Ovary (tissue), 3 donors: ENCODE data around the gene TUBB8B.
"Not testable (repeated sequence)": the region's sequence is repeated elsewhere in the genome, so short reads cannot be mapped to it uniquely, and the experiment has no call there.

Source experiments
- CTCF ChIP-seq, 3 donors: fragments of 450-650 bp in 2 of 3; fragments of 200-600 bp in 1 of 3; IDR thresholded peaks; one replicate each; pipeline versions ENCODE4 v1.5.1 to v1.8.0; 2016 to 2022; ENCODE audit warnings: antibody characterized with exemption in 3 of 3, mild to moderate bottlenecking in 1 of 3
- EP300 ChIP-seq: sonication (generic); formaldehyde crosslinking; IDR thresholded peaks from one replicate; pipeline ENCODE4 v1.6.1; 2017; ENCODE audit warnings: antibody characterized with exemption
- POLR2A ChIP-seq: fragments of 450-650 bp; IDR thresholded peaks from one replicate; pipeline ENCODE4 v1.6.1; 2017; ENCODE audit warnings: antibody characterized with exemption, mild to moderate bottlenecking, moderate library complexity
- donor health status: DM: no; HTN: no; CAD: no.

- TF ChIP-seq CTCF (IDR thresholded peaks at IDR 0.05); POLR2A; EP300: not testable (repeated sequence)
Measured at GRCh38 chr18:96101-96766, 46.8 kb upstream of the TUBB8B start.
